GM18498 (cell line): ENCODE data around the gene CIAPIN1.

Source experiments
- ATAC-seq: cut with Tn5 transposase; IDR thresholded peaks from one replicate; pipeline ENCODE4 v1.9.1; 2021; ENCODE audit warnings: mild to moderate bottlenecking, moderate library complexity; ENCODE audit not compliant: unreplicated experiment

The CIAPIN1 gene

DNA sequence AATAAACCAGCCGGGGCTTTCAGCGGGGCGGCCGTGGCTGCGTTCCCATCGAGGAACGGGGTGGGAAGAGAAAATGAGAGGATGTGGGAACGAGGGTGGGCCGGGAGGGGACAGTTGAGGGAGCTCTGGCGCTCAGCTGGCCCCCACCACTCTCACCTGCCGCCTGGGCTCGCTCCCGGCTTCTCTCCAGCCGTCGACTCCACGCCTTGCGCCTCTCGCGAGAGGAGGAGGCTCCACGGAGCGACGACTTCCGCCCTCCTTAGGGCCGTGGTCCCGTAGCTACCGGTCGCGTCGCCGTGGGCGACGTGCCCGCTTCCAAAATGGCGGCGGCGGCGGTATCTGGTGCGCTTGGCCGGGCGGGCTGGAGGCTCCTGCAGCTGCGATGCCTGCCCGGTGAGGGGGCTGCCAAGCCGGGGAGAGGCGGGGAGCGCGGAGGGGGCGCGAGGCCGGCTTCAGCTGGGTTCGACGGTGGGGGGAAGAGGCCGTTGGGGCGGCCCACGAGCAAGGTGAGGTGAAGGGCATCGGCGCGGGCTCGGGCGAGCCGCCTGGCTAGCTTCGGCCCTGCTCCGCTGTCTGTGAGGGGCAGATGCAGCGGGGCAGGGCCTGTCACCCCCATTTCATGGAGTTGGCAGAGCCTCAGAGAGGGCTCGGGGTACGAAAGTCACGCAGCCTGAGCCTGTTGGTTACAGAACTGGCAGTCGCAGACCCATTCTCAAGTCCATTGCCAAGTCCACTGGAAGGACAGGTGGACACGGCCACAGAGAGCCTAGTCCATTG lies at the start of gene CIAPIN1, which contains the start of gene COQ9:
Gene CIAPIN1 (minus strand): TSS at position 200 of the 777 bp plus-strand sequence. CDS start 6,457 bp downstream, outside the sequence.
Gene COQ9 (plus strand): TSS at position 294 of the 777 bp plus-strand sequence. CDS start 27 bp downstream, at position 321.
- peak; percentile 98 for ATAC-seq

GRCh38 chr16:57493767-57494166 lies 46.6 kb upstream of the CIAPIN1 start:
- no peak for ATAC-seq

DNA sequence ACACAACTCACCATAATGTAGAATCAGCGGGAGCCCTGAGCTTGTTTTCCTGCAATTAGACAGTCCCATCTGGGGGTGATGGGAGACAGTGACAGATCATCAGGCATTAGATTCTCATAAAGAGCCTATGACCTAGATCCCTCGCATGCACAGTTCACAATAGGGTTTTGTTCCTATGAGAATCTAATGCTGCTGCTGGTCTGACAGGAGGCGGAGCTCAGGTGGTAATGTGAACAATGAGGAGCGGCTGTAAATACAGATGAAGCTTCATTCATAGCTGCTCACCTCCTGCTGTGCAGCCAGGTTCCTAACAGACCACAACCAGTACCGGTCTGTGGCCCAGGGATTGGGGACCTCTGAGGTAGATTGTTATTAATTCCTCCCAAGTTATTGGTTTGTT lies 42.0 kb upstream of the CIAPIN1 start:
- no peak for ATAC-seq

DNA sequence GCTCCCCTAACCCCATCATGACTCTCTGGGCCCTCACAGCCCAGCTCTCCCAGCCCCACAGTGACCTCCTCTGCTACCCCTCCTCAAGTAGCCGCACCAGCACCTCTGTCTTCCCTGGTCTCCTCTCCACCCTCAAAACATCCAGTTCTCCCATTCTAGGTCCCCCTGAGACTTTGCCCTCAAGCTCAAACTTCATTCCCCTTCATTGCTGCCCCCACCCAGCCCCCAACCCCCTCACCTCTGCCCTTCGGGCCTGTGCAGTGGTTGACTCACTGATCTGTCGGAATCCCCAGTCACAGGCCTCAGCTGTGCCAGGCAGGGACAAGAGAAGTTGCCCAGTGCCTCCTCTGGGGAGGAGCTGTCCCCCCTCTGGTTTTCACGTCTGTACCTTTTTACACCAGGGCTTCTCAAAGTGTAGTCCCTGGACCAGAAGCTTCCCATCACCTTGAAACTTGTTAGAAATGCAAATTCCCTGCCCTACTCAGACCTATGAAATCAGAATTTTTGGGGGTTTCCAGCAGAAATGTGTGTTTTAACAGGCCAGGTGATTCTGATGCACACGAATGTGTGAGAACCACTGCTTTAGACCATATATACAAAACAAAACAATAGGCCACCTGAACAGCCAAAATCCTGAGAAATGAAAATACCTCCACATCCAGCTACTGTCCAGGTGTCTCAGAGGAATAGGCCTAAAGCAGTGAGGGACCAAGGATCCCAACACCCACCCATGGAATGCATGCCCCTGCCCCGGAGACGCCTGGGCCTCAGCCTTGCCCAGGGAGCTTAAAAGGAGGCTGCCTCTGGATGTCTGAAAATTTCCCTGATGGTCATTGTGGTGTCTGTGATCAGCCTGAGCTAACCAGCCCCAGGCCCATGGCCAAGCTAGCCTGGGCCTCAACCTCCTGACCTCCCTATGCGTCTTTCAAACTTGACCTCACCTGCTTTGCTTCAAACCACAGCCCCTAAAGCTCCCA lies 40.0 kb upstream of the CIAPIN1 start:
- ATAC-seq, result no peak

- ATAC-seq, result peak; percentile 88
Measured at GRCh38 chr16:57485916-57486857, 39.0 kb upstream of the CIAPIN1 start, which contains the start of gene DOK4. Gene DOK4, minus strand, starts transcription at chr16:57486493. Its CDS starts 6,986 bp downstream, at chr16:57479507.

GRCh38 chr16:57485091-57485915 lies 38.1 kb upstream of the CIAPIN1 start:
- no peak for ATAC-seq

DNA sequence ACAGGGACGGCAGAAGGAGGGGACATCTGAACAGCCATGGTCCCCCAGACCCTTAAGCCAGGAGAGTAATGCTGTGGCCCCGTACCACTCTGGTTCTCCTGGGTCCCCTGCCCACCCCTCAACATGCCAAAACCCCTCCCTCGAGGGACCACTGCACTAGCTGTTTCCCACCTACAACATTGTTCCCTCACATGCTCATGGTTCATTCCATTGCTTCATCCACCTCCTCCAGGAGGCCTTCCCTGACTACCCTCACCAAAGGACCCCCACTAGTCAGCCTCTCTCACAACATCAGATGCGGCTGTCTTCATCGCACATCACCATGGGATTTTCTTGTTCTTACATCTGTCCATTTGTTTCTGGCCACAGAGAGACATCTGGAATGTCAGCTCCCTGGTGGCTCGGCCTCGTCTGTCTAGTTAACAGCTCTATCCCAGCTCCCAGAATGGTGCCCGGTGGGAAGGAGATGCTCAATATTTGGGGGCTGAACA lies 37.4 kb upstream of the CIAPIN1 start:
- ATAC-seq, result no peak

DNA sequence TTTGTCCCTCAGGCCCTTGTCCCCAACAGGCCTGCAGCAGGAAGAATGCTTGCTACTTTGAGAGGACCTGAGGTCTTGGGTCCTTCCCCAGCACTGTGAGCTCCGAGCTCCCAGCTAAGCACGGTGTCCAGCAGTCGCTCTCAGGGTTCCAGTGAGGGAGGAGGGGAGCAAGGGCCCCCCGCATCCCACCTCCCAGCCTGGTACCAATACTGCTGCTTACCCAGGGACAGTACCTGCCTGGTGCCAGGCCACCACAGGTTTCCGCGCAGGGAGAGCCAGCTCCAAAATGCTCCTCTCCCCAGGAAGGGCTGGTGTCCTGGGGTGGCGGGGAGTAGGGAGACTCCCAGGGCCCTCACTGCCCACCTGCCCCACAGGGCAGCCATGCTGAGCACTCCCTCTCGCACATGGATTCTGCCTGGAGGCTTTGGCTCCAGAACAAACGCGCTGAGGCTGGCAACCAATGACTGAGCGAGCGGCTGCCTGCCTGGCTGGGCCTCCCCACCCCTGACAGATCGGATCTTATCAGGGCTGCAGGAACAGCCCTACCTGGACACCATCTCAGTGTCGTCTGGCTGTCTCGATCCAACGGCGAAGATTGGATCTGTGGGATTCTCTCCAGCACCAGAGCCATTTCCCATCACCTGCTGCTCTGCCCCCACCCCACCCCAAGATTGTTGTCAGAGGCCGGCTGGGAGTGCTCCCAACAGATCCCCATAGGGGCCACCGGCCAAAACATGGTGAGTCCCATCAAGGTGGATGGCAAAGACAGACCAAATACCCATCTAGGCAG lies 36.7 kb upstream of the CIAPIN1 start:
- no peak for ATAC-seq

- ATAC-seq, result no peak
Measured at GRCh38 chr16:57482845-57483545, 35.8 kb upstream of the CIAPIN1 start.

DNA sequence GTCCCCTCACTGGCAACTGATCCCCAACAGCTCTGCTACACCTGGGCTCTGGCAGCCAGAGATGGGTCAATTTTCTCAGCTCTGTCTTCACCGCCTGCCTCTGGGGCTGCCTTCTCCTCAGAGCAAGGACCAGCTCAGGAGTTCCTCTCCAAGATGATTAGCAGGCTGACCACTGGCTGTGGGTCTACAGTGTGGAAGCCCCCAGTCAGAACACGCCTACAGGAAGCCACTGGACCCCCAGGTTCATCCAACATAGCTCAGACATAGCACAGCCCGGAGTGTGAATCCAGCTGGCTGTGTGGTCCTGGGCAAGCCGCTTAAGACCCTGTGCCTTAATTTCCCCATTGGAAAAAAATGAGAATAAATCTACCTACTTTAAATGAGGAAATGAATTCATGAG lies 34.2 kb upstream of the CIAPIN1 start:
- ATAC-seq, result no peak

- ATAC-seq, result no peak
Measured at GRCh38 chr16:57480754-57481230, 33.6 kb upstream of the CIAPIN1 start.

- no peak for ATAC-seq
Measured at GRCh38 chr16:57479976-57480753, 33.0 kb upstream of the CIAPIN1 start.

DNA sequence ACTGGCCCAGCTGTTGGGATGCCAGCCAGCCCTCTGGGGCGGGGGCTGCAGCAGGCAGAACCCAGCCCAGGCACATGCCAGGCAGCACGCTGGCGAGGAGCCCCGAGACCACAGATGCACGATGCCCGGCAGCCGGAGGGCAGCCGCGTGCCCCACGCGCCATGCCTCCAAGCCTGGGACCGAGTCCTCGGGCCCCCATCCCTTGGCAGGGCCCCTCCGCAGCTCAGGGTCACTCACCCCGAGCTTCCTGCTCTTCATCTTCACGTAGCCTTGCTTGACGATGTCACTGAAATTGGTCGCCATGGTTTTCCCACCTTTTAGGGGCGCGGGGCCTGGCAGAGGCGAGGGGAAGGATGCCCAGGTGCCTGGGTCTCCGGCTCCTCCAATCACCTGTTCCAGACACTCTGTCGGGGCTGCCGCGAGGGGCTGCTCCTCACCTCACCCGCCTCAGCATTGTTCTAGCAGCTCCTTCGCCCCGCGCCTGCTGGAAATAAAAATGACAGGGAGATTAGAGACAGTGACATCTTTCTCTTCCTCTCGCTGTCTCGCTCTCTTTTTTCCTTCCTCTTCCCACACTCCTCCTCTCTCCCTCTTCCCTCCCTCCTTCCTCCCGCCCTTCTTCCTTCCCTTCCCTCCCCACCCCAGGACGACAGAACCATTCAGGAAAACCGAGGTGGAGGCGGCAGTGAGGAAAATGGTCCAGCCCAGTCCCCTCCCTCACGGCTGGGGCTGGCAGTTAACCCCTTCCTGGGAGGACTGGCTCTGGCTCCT lies 32.2 kb upstream of the CIAPIN1 start:
- no peak for ATAC-seq

DNA sequence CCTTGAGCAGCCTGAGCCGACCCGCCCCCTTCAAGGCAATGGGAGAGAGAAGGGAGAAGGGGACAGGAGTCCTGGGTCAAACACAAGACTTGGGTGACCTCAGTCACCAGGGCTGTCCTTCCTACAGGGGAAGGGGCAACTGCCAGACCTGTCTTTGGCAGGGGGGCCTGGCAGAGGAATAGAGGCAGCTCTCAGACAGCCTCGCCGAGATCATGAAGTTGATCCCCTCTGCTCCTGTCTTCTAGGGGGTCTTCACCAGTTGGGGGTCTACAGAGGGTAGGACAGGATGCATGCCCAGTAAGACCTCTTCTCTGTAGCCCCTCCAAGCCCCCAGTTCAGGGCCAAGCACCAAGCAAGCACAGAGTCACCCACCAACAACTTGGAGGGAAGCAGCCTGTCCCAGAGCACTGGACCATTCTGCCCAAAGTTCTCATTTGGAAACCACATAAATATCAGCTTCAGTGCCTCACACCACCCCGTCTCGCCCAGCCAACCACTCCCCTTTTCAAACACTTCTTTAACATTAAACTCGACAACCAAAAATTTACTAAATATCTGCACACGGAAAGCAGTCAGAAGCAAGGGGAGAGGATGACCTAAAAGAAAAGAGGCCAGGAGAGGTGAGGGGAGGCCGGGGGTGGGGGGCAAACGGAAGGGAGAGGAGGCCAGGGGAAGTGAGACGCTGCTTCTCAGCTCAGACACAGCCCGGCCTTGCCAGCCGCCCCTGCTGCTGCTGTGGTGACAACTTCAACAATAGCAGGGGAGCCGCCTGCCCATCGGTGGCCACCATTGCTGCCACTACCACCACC lies 31.4 kb upstream of the CIAPIN1 start:
- ATAC-seq, result no peak

DNA sequence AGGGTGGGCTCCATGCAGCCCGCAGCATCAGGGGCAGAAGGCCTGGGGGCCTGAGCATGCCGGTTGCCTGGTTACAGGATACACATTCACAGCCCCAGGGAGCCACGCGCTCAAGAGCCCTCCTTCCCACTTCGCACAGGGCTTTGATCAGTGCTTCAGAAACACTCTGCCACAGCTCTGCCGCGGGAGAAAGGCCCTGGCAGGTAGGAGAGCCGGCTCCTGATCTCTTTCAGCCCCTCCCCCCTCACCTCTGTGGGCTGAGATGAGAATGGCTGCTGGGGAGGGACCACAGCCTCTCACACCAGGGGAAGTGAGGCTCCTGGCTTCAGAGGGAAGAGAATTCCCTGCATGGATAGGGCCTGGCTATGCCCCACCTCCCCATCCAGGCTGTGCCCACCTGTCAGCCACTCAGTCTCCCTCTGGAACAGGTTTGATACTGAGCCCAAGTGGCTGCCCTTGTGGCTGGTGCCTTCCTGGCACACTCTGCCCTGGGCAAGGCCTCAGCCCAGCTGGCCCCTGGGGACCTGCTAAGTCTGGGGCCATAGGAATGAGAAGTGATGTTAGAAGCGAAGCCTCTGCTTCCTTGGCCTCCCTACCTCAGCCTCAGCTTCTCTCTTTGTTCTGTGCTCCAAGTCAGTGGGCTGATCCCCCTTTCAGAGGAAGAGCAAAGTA lies 30.5 kb upstream of the CIAPIN1 start:
- no peak for ATAC-seq
